Activated CD8-positive, alpha-beta memory T cell treated with anti-CD3 and anti-CD28 coated beads, Interleukin-2, amount 50 U/mL, for 48 hours (primary cell): ENCODE results near the gene JARID2.
A peak's percentile ranks its signal among the peaks of the same experiment; 100 is the strongest.

Source experiments
- DNase-seq: peaks from one replicate; pipeline ENCODE4 v3.0.0-alpha.2; 2020

JARID2 gene

DNA sequence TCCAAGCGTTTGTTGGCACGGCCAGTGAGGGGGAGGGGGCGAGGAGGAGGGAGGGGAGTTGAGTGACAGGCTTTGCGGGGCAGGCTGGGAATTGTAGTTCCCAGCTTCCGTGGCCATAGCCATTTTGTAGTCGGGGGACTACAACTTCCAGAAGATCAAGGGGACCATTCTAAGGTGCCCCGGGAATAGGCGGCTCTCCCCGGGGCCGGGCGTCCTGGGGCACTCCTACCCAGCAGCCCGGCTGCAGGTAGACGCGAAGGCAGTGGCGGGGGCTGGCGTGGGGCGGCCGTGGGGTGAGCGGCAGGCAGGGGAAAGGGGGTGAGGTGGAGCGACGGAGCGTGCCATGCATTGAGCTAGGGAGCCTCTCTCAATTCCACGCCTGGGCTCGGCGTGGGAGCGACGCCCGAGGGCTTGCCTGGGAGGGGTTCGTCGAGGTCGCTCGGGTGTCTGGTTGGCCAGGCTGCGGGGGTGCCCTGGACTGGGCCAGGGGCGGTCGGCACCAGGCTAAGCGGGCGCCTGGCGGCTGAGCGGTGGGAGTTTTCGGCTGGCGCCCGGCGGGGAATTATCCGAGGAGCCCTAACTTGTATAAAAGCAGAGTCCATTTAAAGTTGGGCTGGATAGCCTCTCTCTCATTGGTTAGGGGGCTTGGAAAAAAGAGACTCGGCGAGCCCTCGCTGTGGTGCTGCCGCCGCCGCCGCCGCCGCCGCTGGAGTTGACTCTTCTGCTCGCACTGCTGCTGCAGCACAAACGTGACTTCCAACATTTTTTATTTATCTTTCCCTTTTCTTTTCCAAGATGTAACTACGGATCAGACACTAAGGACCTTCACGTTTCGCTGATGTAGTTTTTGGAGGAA is at the start of gene JARID2:
TSS of gene JARID2 (plus strand) at position 709 of the 856 bp plus-strand sequence. CDS start 471 bp downstream, outside the sequence.
- peak; percentile 93 for DNase-seq

GRCh38 chr6:15200087-15200486 is 45.8 kb upstream of the JARID2 start:
- DNase-seq, result no peak

- no peak for DNase-seq
Measured at GRCh38 chr6:15205321-15205720, 40.5 kb upstream of the JARID2 start.

DNA sequence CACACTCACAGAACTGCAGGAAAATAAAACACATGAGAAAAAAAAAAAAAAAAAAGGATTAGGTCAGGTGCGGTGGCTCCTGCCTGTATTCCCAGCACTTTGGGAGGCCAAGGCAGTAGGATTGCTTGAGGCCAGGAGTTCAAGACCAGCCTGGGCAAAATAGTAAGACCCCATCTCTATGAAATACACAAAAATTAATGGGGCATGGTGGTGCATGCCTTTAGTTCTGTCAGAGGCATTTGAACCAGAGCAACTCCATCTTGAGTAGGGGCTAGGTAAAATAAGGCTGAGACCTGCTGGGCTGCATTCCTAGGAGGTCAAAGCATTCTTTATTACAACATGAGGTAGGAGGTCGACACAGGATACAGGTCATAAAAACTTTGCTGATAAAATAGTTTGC is 39.0 kb upstream of the JARID2 start:
- no peak for DNase-seq

DNA sequence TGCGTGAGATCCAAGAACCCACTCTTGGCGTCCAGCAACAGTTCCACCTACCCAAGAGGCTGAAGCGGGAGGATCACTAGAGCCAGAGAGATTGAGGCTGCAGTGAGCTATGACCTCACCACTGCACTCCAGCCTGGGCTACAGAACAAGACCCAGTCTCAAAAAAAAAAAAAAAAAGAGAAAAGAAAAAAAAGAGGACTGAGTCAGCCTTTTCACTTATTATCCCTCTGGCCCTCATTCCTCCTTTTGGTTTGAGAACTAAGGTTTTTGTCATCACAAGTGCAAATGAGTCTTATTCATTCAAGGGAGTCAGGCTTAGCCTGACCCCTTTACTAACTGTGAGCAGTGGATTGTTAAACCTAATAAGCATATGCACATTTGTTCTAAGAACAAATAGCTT is 37.9 kb upstream of the JARID2 start:
- DNase-seq, result no peak

DNA sequence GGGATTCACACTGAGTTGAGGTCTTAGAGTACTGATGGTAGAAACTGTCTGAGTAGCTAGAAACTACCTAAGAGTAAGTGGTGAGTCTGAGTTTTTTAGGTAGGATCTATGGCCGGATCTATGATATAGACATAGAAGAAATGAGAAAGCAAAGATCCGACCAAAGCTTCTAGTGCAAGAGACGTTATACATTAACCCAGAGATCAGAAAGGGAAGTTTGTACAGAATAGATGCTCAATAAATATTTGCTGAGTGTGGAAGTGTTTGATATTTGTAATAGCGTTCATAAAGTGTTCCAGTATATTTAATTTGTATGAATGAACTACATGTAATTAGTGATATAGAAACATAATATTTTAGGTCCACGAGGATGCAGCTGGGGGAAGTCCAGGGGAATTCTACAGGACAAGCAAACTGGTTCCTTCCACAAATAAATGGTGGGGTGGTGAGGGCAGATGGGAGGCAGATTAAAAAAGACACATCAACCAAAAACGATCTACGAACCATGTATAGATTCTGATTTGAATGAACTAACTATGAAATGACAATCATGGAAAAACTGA is 31.9 kb upstream of the JARID2 start:
- no peak for DNase-seq

DNA sequence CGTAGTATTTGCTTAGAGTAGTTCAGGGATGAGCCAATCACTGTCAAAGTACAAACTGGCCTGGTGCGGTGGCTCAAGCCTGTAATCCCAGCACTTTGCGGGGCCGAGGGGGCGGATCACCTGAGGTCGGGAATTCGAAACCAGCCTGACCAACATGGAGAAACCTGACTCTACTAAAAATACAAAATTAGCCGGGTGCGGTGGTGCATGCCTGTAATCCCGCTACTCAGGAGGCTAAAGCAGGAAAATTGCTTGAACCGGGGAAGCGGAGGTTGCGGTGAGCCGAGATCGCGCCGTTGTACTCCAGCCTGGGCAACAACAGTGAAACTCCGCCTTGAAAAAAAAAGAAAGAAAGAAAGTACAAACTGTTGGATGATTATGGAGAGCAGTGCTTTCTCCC is 27.5 kb upstream of the JARID2 start:
- no peak for DNase-seq

DNA sequence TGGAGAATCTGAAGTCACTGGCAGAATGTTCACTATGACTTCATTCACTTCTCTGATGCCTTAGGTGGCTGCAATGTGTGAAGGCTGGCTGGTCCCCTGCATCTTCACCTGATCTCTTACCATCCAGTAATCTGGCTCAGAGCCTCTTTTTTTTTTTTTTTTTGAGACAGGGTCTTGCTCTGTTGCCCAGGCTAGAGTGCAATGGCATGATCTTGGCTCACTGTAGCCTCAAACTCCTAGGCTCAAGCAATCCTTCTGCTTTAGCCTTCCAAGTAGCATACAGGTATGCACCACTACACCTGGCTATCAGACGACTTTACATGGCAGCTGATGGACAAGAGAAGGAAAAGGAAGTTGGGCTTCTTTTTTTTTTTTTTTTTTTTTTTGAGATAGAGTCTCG is 25.8 kb upstream of the JARID2 start:
- no peak for DNase-seq

DNA sequence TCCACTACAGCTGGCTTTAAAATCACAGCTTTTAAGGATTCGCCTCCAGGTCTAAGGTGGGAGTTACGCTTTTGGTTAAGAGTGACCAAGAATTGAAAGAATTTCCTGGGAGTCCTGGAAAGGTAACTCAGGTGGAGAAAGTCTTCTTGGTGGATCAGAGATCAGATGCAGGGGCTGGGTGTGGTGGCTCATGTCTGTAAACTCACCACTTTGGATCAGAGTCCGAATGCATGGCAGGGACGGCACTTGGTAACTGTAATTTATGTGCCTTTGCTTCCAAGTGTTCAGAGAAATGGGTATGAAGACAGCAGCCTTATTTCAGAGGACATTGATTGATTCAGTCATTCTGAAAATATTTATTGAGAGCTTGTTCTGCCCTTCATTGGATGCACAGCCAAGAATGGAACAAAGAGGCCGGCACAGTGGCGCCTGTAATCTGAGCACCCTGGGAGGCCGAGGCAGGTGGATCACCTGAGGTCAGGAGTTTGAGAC is 18.0 kb upstream of the JARID2 start:
- DNase-seq, result no peak

GRCh38 chr6:15230827-15231226 is 15.0 kb upstream of the JARID2 start:
- no peak for DNase-seq

DNA sequence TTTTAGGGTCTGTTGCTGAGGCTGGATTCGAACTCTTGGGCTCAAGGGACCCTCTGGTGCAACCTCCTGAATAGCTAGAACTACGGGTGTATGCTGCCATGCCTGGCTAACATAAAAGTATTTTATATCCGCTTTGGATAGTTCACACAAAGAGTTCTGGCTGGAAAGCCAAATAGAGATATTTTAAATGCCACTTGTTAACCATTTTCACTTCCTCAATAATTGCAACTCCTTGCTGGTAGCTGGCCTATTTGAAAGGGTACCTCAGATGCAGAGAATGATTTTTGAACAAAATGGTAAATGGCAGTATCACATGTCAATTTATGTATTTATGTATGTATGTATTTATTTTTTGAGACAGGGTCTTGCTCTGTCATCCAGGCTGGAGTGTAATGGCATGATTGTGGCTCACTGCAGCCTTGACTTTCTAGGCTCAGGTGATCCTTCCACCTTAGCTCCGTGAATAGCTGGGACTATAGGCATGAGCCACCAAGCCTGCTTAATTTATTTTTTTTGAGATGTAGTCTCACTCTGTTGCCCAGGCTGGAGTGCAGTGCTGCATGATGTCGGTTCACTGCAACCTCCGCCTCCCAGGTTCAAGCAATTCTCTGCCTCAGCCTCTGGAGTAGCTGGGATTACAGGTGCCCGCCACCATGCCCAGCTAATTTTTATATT is 12.9 kb upstream of the JARID2 start:
- no peak for DNase-seq

DNA sequence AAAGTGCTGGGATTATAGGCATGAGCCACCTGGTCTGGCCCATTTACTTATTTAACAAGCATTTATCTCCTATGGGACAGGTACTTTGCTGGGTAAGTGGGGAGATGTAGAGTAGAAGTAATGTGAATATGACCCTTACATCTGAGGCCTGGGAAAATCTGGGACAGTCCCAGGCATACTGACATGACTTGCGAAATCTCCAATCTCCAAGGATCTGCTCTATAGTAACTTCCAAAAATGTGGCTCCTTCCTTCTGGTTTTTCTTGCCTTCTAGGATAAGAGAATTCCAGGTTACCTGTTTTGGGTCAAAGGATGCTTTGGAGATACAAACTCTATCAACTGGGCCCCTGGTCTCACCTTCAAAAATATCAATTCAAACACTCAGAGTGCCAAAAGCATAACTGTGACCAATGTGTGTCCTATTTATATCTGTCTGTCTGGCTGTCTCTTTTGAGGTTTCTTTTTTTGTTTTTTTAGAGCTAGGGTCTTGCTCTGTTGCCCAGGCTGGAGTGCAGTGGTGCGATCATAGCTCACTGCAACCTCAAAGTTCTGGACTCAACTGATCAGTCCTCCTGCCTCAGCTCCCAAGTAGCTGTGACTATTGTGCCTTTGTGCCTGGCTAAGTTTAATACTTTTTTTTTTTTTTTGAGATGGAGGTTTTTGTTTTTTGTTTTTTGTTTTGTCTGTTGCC is 11.7 kb upstream of the JARID2 start:
- no peak for DNase-seq

- DNase-seq, result no peak
Measured at GRCh38 chr6:15239616-15240364, 6.1 kb upstream of the JARID2 start.

- no peak for DNase-seq
Measured at GRCh38 chr6:15242503-15242902, 3.4 kb upstream of the JARID2 start.

GRCh38 chr6:15242937-15243614 is 2.8 kb upstream of the JARID2 start:
- DNase-seq, result no peak

DNA sequence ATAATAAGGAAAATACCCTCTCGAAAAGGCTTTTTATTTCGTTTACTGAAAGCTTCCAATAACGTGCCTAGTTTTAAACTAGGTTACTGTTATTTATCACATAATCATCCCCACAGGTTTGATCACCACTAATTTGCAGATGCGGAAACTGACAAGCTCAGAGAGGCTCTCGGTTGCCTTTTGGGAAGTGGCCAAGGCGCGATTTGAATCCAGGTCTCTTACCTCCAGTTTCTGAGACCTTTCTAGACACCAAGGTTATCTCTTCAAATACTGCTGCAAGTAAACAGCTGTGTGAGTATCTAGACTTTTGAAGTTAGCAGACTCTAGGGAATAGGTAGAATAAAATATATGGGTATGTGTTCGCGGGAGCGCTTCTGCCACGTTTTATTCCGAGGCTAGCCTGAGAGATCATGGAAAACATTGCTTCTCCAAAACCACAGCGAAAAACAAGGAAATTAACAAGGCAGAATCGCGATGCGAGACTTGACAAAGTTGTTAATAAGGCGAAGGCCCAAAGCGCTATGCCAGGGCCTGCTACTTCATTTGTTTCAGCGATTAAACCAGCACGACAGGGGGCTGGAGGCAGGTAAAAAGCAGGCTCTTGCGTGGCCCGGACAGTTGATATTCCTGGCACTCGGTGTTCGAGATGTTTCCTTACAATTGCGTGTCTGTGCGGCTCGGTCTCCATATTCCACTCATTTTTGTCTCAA is 1.8 kb upstream of the JARID2 start:
- peak; percentile 58 for DNase-seq

DNA sequence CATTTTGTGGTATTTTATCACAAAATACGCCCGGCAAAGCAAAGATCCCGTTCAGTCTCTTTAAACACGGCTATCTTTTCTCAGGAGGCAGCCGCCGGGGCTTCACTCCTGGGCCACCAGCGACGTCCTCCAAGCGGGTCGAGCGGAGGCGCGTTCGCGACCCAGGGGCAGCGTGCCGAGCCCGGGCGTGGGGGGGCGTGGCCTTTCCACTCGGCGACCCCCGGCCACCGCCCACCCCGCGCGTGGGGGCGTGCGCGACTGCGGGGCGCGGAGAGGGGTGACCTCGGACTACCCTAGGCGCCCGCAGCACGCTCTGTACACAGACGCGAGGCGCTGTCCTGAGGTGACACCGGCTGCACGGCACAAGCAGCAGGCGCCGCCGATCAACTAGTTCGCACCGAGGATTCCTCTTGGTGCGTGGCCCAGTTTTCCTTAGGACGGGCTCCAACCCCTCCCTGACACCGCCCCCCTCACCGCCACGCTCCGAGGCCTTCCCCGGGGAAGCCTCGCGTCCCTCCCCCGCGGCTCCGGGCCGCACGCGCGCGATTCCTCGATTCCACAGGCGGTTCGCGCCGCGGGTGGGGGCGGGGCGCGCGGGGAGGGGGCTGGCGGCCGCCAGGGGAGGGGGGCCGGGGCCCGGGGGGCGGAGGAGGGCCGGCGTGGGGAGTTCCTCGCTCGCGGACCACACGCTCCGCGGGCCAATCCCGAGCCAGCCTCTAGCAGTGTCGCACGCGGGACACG is 1.1 kb upstream of the JARID2 start:
- DNase-seq, result peak; percentile 81

DNA sequence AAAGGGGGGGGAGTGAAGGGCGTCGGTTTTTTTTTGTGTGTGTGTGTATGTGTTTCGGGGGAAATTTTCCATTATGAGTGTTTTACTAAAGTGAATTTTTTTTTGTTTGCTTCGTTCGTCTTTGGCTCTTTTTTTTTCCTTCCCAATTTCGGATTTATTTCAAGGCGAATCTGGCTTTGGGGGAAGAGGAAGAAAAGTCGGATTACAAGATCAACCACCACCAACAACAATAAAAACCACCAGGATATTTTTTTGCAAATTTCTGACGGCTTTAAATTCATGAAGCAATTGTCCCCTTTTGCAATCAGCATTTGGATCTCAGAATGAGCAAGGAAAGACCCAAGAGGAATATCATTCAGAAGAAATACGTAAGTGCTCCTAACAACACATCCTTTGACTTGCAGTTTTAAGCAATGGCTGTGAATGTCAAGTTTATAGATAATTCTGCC is 372 bp downstream of the JARID2 start:
- no peak for DNase-seq

DNA sequence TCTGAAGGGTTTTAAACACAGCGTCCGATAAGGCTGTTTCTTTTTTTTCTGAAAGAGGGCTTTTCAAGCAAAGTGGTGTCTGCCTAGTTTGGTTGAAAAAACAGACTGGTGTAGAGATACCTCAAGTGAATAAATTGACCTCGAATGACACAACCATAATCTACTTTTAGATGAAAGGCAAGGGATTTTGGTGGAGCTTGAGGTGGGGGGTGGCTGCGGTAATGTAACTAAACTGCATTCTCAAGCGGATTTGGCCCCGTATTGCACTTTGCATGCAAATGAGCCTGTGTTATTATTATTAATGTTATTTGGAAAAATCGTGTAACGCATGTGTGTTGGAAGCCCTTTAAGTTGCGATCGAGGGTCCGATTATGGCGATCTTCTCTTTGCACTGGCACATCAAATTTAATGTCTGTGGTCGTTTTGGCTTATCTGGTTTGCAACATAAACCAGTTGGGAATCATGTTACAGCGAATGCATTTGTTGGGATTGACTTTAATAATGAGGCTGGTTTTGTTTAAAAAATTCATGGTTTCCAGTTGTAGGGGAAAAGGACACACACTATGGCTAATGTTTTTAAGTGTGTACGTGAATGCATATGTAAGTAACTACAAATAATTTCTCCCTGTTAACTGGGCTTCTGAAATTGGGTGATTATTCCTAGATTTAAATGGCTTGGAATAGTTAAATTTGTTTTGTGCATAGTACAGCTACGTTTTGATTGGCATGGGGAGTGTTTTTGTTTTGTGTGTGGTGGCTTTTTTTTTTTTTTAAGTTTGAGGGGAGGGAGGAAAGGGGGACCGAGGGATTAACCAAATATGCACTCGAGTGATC is 1.0 kb downstream of the JARID2 start:
- DNase-seq, result no peak
